ENCODE data around the gene SND1.
"Not testable (repeated sequence)": the region's sequence is repeated elsewhere in the genome, so short reads cannot be mapped to it uniquely, and the experiment has no call there.

Gene SND1

DNA sequence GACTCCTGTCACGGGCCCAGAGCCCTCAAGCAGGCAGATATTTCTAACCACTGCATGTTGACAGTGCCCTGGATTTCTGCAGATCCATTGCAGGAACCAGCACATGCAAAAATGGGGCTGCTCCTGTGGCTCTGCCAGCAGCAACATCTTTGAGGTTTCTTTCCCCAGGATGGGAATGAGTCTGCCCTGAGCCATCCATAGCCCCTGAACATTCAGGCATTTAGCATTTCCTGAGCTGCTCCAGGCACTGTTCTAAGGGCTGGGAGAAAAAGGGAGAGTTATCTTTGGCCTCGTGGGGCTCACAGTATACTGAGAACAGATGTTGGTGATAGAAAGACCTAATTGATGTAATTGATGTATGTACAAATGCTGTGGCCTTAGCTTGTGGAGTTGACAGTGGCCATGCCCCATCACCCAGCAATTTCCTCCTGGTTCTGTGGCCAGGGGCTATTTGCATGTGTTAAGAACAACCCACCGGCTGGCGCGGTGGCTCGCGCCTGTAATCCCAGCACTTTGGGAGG, 445.3 kb downstream of the SND1 start:
- no peak for DNase-seq (ENCODE audit: low spot score)

GRCh38 chr7:128098629-128099028, 446.6 kb downstream of the SND1 start:
- DNase-seq (ENCODE audit: low spot score): no peak

DNA sequence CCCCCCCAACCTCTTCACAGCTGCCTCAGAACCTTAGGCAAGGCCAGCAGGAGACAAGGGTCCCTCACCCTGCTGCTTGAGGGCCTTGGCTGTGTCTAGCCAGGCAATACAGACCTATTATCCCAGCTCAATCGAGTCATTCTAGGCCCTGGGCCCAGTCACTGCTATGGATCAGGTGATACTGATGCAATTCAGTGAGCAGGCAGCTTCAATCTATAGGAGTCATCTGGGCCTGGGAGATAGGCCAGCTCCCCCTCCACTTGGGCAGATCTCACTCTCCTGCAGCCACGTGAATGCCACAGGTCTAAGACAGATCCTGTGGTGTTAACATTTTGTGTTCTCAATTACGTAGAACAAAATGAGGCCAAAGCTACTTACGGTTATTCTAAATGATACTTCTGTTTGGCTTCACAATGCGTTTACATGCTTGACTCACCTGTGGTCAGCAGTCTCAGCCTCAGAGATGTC, 447.2 kb downstream of the SND1 start:
- no peak for DNase-seq (ENCODE audit: low spot score)

DNA sequence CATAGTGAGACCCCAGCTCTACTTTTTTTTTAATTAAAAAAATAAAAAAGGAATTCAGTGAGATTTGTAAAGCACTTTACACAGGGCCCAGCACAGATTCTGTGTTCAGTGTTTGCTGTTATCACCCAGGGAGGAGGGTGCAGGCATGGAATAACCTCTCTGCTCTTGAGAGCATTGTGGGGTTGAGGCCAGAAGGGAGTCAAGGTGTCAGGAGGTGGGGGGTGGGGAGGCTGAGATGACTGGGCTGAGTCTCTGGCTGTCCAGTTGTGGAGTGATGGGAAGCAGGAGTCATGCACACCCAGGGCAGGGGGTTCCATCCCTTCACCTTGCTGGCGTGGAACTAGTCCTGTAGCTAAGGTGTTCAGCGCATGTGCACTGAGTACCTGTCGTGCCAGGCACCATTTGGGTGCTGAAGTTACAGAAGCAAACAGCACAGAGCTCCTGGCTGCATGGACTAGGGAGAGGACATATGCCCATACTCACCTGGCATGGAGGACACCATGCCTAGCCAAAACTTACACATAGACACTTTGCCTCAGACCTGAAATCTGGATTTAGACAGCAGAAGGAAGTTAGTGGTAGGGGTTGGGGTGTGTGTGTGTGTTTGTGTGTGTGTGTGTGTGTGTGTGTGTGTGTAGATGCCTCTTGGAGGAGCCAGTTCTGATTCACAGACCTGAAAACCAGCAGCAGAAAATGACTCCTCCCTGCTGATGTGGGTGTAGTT, 448.4 kb downstream of the SND1 start:
- no peak for DNase-seq (ENCODE audit: low spot score)

DNA sequence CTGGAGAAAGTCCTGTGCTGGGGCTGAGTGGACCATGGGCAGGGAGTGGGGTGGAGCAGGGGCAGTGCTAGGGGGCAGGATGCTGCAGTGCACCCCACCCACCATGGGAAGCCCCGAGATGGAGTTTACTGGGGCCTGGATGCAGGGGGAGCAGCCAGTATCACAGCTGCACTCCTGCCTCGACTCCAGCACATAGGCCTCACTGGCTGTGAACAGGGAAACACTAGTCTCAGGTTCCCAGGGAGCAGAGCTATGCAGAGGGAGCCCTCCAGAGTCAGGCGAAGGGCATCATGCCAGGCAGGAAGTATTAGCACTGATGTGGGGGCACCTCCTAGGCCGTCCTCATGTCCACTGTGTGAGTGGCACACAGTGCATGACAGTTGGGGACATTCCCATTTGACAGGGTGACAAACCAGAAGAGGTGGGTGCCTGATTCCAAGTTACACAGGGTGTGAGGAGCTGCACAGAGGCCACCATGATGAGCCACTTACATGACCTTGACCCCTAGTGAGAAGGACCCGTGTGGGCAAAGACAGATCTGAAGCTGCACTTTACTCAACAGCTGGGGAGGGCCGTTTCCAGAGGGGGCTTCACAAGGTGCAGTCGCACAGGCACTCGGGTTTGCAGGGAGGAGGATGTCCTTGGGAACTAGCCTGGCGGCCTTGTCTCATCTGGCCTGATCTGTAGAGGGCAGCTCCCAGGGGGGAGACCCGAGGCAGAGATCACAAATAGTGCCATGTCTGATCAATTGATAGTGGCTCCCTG, 449.1 kb downstream of the SND1 start:
- DNase-seq (ENCODE audit: low spot score): no peak

DNA sequence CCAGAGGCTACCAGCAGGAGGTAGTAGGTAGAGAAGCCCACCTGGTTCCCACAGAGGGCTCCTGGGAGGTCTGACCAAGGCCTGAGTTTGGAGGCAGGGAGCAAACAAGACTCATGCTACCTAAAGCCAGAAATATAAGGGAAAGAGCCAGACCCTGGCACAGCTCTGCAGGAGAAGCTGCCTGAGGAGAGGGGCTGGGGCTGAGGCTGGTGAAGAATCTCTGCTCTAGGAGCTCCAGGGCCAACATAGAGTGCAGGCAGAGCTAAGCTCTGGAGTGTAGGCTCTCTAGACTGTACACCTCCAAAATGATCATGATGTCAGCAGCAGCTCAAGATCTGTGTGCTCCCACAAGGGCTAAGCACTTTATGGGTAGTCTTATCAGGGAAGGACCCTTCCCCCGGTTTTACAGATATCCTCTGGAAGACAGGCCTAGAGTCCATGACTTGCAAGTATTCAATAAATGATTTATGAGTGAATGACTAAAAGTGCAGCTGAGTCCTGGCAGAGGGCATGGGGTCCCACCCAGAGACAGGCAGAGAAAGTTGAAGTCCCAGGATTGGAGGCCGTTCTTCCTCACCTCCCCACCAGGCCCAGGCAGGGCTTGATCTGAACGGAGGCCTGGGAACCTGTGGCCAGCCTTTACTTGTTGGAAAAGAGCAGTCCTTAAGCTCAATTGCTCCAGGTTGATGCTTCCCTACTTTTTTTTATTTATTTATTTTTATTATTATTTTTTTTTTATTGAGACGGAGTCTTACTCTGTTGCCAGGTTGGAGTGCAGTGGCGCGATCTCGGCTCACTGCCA, 450.7 kb downstream of the SND1 start:
- DNase-seq (ENCODE audit: low spot score): no peak

- DNase-seq (ENCODE audit: low spot score): no peak
Measured at GRCh38 chr7:128103498-128104107, 451.6 kb downstream of the SND1 start.

DNA sequence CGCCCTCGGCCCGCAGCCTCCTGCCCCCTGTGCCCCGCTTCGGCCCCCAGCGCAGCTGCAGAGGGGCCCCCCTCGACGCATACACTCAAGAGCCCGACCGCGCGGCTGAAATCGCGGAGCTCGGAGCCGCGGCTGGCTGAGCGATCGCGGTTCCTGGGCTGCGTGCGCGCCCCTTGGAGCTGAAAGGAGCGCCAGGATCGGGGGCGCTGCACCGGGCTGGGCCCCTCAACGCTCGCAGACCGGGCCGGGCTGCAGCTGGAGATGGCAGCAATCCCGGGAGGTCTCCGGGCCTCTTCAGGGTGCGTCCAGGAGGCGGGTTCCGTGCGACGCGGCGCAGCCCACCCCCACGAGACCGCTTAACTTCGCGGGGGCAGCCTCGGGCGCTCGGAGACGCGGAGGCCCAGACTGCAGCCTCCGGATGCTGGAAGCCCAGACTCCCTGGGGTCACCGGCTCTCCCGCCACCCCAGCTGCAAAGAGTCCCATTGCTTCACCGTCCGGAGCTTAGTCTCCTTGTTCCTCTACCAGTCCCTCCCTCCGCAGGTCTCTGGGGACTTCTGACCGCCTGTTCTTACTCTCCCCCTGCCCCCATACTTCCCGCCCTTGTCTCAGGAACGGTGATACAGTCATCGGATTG, 452.2 kb downstream of the SND1 start:
- no peak for DNase-seq (ENCODE audit: low spot score)

- no peak for DNase-seq (ENCODE audit: low spot score)
Measured at GRCh38 chr7:128105228-128106022, 453.4 kb downstream of the SND1 start.

- DNase-seq (ENCODE audit: low spot score): no peak
Measured at GRCh38 chr7:128106821-128107220, 454.8 kb downstream of the SND1 start.

- not testable (repeated sequence) for DNase-seq (ENCODE audit: low spot score)
Measured at GRCh38 chr7:128107516-128107915, 455.5 kb downstream of the SND1 start.

- no peak for DNase-seq (ENCODE audit: low spot score)
Measured at GRCh38 chr7:128108129-128108528, 456.1 kb downstream of the SND1 start.

- peak; percentile 80 for DNase-seq (ENCODE audit: low spot score)
Measured at GRCh38 chr7:128108641-128109423, 456.8 kb downstream of the SND1 start.

- not testable (repeated sequence) for DNase-seq (ENCODE audit: low spot score)
Measured at GRCh38 chr7:128109424-128109969, 457.5 kb downstream of the SND1 start.

- no peak for DNase-seq (ENCODE audit: low spot score)
Measured at GRCh38 chr7:128110641-128111364, 458.8 kb downstream of the SND1 start.

DNA sequence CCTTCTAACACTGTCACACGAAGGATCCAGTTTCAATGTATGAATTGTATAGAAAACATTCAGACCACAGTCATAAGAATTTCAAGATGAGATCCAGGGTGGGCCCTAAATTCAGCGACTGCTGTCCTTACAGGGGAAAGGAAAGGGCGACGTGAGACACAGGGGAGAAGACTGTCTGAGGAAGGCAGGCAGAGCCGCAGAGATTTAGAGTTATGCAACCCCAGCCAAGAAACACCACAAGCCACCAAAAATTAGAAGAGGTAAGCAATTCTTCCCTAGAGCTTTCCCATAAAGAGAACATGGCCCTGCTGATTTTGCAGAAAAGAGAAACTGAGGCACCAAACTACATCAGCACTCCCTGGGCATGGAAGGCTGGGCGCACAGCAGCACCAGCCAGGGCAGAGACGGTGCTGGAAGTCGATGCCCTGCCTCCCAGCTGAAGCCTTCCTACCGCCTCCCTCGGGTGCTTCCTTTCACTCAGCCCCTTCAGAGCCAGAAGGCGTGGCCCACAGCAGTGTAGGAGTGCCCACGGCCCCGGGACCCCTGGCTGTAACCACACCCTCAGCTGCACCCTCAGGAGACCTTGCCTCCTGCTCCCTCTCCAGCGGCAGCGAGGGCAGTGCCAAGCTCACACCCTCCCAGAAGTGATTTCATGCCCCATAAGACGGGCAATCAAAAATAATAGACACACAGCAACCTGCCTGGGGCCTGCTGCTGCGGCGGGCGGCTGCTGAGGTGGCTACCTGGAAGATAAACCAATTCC, 460.2 kb downstream of the SND1 start:
- DNase-seq (ENCODE audit: low spot score): no peak

DNA sequence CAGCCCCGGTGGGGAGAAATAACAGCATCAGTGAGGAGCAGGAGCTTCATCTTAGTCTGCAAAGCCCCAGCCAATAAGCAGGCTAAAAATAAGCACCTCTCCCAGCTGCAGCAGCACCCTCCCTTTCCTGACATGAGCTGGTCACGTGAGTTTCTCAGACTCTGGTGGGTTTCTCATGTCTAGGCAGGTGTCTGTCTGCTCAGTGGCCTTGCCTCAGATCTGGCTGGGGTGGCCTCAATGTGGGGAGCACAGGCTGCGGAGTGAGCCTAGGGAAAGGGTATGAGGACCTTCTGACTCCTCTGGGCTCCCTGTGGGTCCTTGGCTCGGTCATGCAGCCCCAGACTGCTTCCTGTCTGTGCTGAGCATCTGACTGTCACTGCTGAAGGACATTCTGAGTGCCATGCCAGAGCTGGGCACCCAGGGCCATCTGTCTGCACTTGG, 460.8 kb downstream of the SND1 start:
- peak; percentile 72 for DNase-seq (ENCODE audit: low spot score)

- no peak for DNase-seq (ENCODE audit: low spot score)
Measured at GRCh38 chr7:128113839-128114238, 461.8 kb downstream of the SND1 start.
